Mesenchymal stem cell (in vitro differentiated cells and primary cell): Measurements from ENCODE around the gene ATOX1.

Experiments used
- DNase-seq: peaks from one replicate; pipeline ENCODE4 v3.0.0-alpha.2; 2013
- H2AFZ ChIP-seq: one replicate; pipeline ENCODE4 v1.6.1; 2013; ENCODE audit warnings: low read depth, mild to moderate bottlenecking, control low read depth, inconsistent platforms, low read length, moderate library complexity
- H2AK5ac ChIP-seq: 2 replicates; pipeline ENCODE4 v1.6.1; 2013; ENCODE audit warnings: low read length, moderate library complexity, mild to moderate bottlenecking, inconsistent platforms; ENCODE audit not compliant: severe bottlenecking
- H2BK120ac ChIP-seq: one replicate; pipeline ENCODE4 v1.6.1; 2013; ENCODE audit warnings: low read depth, mild to moderate bottlenecking, inconsistent platforms, low read length, moderate library complexity
- H2BK12ac ChIP-seq, 2 experiments: one replicate each; pipeline ENCODE4 v1.6.1; 2013; ENCODE audit warnings: inconsistent platforms in 2 of 2, low read length in 2 of 2, mild to moderate bottlenecking in 2 of 2, moderate library complexity in 2 of 2, control low read depth in 1 of 2
- H2BK15ac ChIP-seq: one replicate; pipeline ENCODE4 v1.6.1; 2013; ENCODE audit warnings: mild to moderate bottlenecking, low read depth, inconsistent platforms; ENCODE audit not compliant: poor library complexity, severe bottlenecking
- H2BK5ac ChIP-seq: 2 replicates; pipeline ENCODE4 v1.6.1; 2013; ENCODE audit warnings: low read depth, mild to moderate bottlenecking, low read length, control low read depth, inconsistent platforms; ENCODE audit not compliant: poor library complexity, severe bottlenecking
- H3K14ac ChIP-seq, 2 experiments: one replicate each; pipeline ENCODE4 v1.6.1; 2013; ENCODE audit warnings: inconsistent platforms in 2 of 2, low read length in 2 of 2, control low read depth in 1 of 2, mild to moderate bottlenecking in 1 of 2, moderate library complexity in 1 of 2
- H3K18ac ChIP-seq, 2 experiments: one replicate each; pipeline ENCODE4 v1.6.1; 2013; ENCODE audit warnings: inconsistent platforms in 2 of 2, low read length in 2 of 2, control low read depth in 1 of 2, low read depth in 1 of 2, mild to moderate bottlenecking in 1 of 2
- H3K23ac ChIP-seq, 2 experiments: one replicate each; pipeline ENCODE4 v1.6.1; 2013; ENCODE audit warnings: inconsistent platforms in 2 of 2, low read length in 2 of 2, mild to moderate bottlenecking in 2 of 2, moderate library complexity in 2 of 2, control low read depth in 1 of 2
- H3K27ac ChIP-seq: 2 replicates; pipeline ENCODE4 v1.5.1; 2013; ENCODE audit warnings: mild to moderate bottlenecking, moderate library complexity, low read length, control low read depth, inconsistent platforms; ENCODE audit not compliant: poor library complexity, severe bottlenecking
- H3K27me3 ChIP-seq, 2 experiments: 2 replicates each; pipeline versions ENCODE4 v1.6.1 to v1.7.0; 2013; ENCODE audit warnings: low read length in 2 of 2, mild to moderate bottlenecking in 2 of 2, moderate library complexity in 2 of 2, control low read depth in 1 of 2, inconsistent platforms in 1 of 2; ENCODE audit not compliant: control insufficient read depth in 1 of 2, insufficient read depth in 1 of 2
- H3K36me3 ChIP-seq, 2 experiments: 2 replicates each; pipeline versions ENCODE4 v1.6.1 to v1.7.0; 2013; ENCODE audit warnings: low read length in 2 of 2, control low read depth in 1 of 2, inconsistent platforms in 1 of 2, low read depth in 1 of 2, mild to moderate bottlenecking in 1 of 2; ENCODE audit not compliant: insufficient read depth in 2 of 2, control insufficient read depth in 1 of 2
- H3K4ac ChIP-seq, 2 experiments: one replicate each; pipeline ENCODE4 v1.6.1; 2013; ENCODE audit warnings: inconsistent platforms in 2 of 2, low read length in 2 of 2, mild to moderate bottlenecking in 2 of 2, moderate library complexity in 2 of 2, control low read depth in 1 of 2, low read depth in 1 of 2
- H3K4me1 ChIP-seq: 2 replicates; pipeline ENCODE4 v1.6.1; 2013; ENCODE audit warnings: low read depth, low read length, control low read depth; ENCODE audit not compliant: control insufficient read depth, insufficient read depth
- H3K4me2 ChIP-seq: 2 replicates; pipeline ENCODE4 v1.6.1; 2013; ENCODE audit warnings: low read length, mild to moderate bottlenecking, inconsistent platforms; ENCODE audit not compliant: poor library complexity, severe bottlenecking
- H3K4me3 ChIP-seq, 2 experiments: 2 replicates each; pipeline versions ENCODE4 v1.5.1 to v1.7.0; 2013; ENCODE audit warnings: low read length in 2 of 2, mild to moderate bottlenecking in 2 of 2, control low read depth in 1 of 2, low read depth in 1 of 2; ENCODE audit not compliant: insufficient read depth in 1 of 2
- H3K79me1 ChIP-seq: replicated peaks from 2 replicates; pipeline ENCODE4 v1.6.1; 2013; ENCODE audit warnings: mild to moderate bottlenecking, control low read depth, low read length, inconsistent platforms; ENCODE audit not compliant: poor library complexity, severe bottlenecking
- H3K9ac ChIP-seq: 2 replicates; pipeline ENCODE4 v1.7.0; 2013; ENCODE audit warnings: mild to moderate bottlenecking, low read length, moderate library complexity
- H3K9me3 ChIP-seq: 2 replicates; pipeline ENCODE4 v1.7.0; 2013; ENCODE audit warnings: mild to moderate bottlenecking, low read length; ENCODE audit not compliant: control insufficient read depth
- H4K8ac ChIP-seq: one replicate; pipeline ENCODE4 v1.6.1; 2013; ENCODE audit warnings: inconsistent platforms, mild to moderate bottlenecking, low read length, moderate library complexity
- H4K91ac ChIP-seq: one replicate; pipeline ENCODE4 v1.6.1; 2013; ENCODE audit warnings: mild to moderate bottlenecking, low read length, inconsistent platforms
- WGBS: methylation state at CpG from one replicate; pipeline ENCODE4 v1.1.7; 2013; ENCODE audit warnings: mixed read lengths; 5-methylcytosine and 5-hydroxymethylcytosine counted together

Gene ATOX1

DNA sequence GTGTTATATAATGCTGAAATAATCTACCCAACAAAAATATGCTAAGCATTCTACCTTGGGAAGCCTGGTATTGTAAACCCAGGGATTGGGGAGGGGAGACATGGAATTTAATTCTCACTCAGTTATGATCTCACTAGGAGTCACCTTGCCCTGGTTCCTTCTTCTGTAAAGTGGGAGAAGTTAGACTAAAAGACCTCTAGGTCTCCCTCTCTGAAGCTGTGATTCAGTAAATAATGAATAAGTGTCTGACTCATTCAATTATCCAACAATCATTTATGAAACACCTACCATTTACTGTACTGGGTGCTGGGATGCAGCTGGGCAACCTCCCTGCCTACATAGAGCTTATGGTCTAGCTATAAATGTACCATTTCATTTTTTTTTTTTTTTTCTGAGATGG lies 51.5 kb downstream of the ATOX1 start:
- Histone ChIP-seq H3K9ac (no peak overlapping the region), H3K18ac (no peak overlapping the region), H2BK120ac (no peak overlapping the region), H3K14ac (no peak overlapping the region), H3K79me1 (no peaks in the 10 kb centered on the region), H3K4me1 (peaks cover 9% of the 10 kb centered on the region), H3K4me2 (no peak overlapping the region), H2BK5ac (no peak overlapping the region), H3K27ac (no peak overlapping the region), H3K36me3 (no peaks in the 10 kb centered on the region), H4K8ac (no peak overlapping the region), H2BK12ac (no peak overlapping the region), H3K4me3 (no peak overlapping the region), H3K9me3 (peaks cover 2% of the 10 kb centered on the region), H3K27me3 (no peaks in the 10 kb centered on the region), H2AFZ (no peak overlapping the region), H4K91ac (no peak overlapping the region), H3K23ac (no peak overlapping the region), H2BK15ac (no peak overlapping the region), H2AK5ac (no peak overlapping the region), H3K4ac (peak overlapping the region in 1 of 2 experiments; percentile 14)
- no peak for DNase-seq

DNA sequence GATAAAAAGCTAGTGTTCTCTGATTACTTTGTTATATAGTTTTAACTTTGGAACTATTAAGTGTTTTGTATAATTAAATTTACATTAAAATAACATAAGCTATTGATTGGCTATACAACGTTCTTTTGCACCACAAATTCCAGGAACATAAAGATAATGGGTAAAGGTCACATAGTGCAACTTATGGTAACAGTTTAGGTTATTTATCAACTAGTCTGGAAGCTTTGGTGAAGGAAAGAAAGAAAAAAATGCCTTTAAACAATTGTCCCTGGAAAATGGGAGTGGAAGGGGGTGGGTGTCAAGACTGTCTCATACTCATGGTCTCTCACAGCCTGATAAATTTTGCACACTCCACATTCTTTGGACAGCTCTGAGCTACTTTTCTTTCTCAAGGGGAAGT lies 54.7 kb downstream of the ATOX1 start:
- no peaks in the 10 kb centered on the region for H3K27me3 ChIP-seq
- WGBS, result no CpG with 5 or more reads among the region's 1 CpG

DNA sequence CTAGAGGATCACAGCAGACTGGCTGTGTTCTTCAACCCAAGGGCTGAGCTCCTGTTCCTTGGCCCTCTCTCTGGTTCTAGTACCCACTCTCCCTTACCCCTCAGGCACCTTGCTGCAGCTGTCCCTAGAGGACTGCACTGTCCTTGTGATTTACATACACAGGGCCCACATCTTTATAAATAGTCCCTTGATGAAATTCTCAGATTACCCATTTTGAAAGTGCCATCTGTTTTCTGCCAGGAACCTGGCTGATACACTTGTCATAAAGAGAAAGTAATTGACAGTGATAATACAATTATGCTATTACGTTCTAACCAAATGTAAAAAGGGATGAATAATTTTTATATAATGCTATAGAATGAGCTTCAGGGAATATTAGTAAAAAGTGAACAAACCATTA lies 55.2 kb downstream of the ATOX1 start:
- H2BK5ac ChIP-seq, result no peak overlapping the region
- H3K14ac ChIP-seq, result peak overlapping the region in 1 of 2 experiments; percentile 93
- H3K18ac ChIP-seq, result peak overlapping the region; percentile 58 to 75
- peak overlapping the region; percentile 80 for H4K91ac ChIP-seq
- peaks cover 2% of the 10 kb centered on the region for H3K9me3 ChIP-seq
- no peak overlapping the region for H3K9ac ChIP-seq
- H2AFZ ChIP-seq, result no peak overlapping the region
- no peak overlapping the region for H3K4me2 ChIP-seq
- H3K36me3 ChIP-seq, result no peaks in the 10 kb centered on the region
- H2BK15ac ChIP-seq, result no peak overlapping the region
- H3K27ac ChIP-seq, result peak overlapping the region; percentile 47
- peaks cover 13% of the 10 kb centered on the region for H3K4me1 ChIP-seq
- peak overlapping the region in 1 of 2 experiments; percentile 99 for H2BK12ac ChIP-seq
- no peak overlapping the region for H3K4me3 ChIP-seq
- H3K79me1 ChIP-seq, result no peaks in the 10 kb centered on the region
- no CpG with 5 or more reads among the region's 1 CpG for WGBS
- H3K23ac ChIP-seq, result peak overlapping the region in 1 of 2 experiments; percentile 46
- no peak overlapping the region for H3K4ac ChIP-seq
- H2BK120ac ChIP-seq, result no peak overlapping the region
- H3K27me3 ChIP-seq, result no peaks in the 10 kb centered on the region
- no peak for DNase-seq
- H4K8ac ChIP-seq, result no peak overlapping the region
- peak overlapping the region; percentile 14 for H2AK5ac ChIP-seq

More for the DNA sequence above, 54.7 kb downstream of the ATOX1 start:
- Histone ChIP-seq H2BK120ac (no peak overlapping the region), H3K14ac (no peak overlapping the region), H2BK15ac (no peak overlapping the region), H4K8ac (no peak overlapping the region), H3K4me3 (no peak overlapping the region), H3K4ac (no peak overlapping the region), H2AK5ac (no peak overlapping the region), H3K4me1 (peaks cover 13% of the 10 kb centered on the region), H4K91ac (no peak overlapping the region), H3K4me2 (no peak overlapping the region), H3K18ac (no peak overlapping the region), H2BK12ac (no peak overlapping the region), H2AFZ (no peak overlapping the region), H3K9ac (no peak overlapping the region), H3K27ac (no peak overlapping the region), H3K36me3 (no peaks in the 10 kb centered on the region), H3K79me1 (no peaks in the 10 kb centered on the region), H3K9me3 (peaks cover 2% of the 10 kb centered on the region), H2BK5ac (no peak overlapping the region), H3K23ac (no peak overlapping the region)
- DNase-seq, result no peak

DNA sequence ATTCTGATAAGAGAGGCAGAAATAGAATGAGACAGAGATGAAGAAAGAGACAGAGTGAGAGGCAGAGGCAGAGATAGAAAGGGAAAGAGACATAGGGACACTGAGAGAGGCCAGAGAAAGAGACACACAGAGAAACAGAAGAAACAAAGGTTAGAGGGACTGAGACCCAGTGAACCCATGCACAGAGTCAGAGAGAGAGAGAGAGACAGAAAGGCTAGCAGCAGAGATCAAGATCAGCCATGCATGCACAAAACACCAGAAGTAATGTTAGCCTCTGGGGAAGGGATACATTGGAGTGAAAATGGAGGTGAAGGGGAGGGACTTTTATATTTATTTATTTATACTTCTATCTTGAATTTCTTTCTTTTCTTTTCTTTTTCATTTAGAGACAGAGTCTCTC lies 57.6 kb downstream of the ATOX1 start:
- H3K18ac ChIP-seq, result peak overlapping the region in 1 of 2 experiments; percentile 58
- H2BK5ac ChIP-seq, result peak overlapping the region; percentile 61
- peak overlapping the region; percentile 90 for H3K27ac ChIP-seq
- peak overlapping the region; percentile 25 for H4K91ac ChIP-seq
- no peak overlapping the region for H2AFZ ChIP-seq
- H3K79me1 ChIP-seq, result no peaks in the 10 kb centered on the region
- no peak overlapping the region for H3K4me2 ChIP-seq
- peak overlapping the region; percentile 93 for H3K9ac ChIP-seq
- no peak overlapping the region for H3K14ac ChIP-seq
- H4K8ac ChIP-seq, result no peak overlapping the region
- H3K27me3 ChIP-seq, result no peaks in the 10 kb centered on the region
- peak overlapping the region; percentile 42 for H2BK120ac ChIP-seq
- H3K36me3 ChIP-seq, result no peaks in the 10 kb centered on the region
- peaks cover 24% of the 10 kb centered on the region for H3K4me1 ChIP-seq
- no peaks in the 10 kb centered on the region for H3K9me3 ChIP-seq
- peak overlapping the region in 1 of 2 experiments; percentile 35 for H3K4ac ChIP-seq
- no peak overlapping the region for H2BK15ac ChIP-seq
- H3K4me3 ChIP-seq, result no peak overlapping the region
- no peak overlapping the region for H2AK5ac ChIP-seq
- no peak overlapping the region for H3K23ac ChIP-seq
- no peak for DNase-seq
- peak overlapping the region in 1 of 2 experiments; percentile 17 for H2BK12ac ChIP-seq
